ENCODE measurements around the gene SUSD5. TPM values are rescaled to one million over a fixed set of nuclear protein-coding genes. Genes with fewer than 3 reads are reported as not detected.

The SUSD5 gene
- total and polyA plus RNA-seq, 2 of the 4 experiments (the other 2 are of a cell fraction): 1.4 to 2.9 TPM

- H4K5ac ChIP-seq (ENCODE audit: low read depth, low read length): no peak overlapping the region
- no TSS peak for BruUV-seq (replicated peaks)
- no peaks in the 10 kb centered on the region for H4K20me1 ChIP-seq (ENCODE audit: insufficient read depth, low read length)
- H4K91ac ChIP-seq (ENCODE audit: insufficient read depth, low read depth, low read length): no peak overlapping the region
- no peak overlapping the region for H2BK20ac ChIP-seq (ENCODE audit: low read depth, low read length)
- no peak for ATAC-seq (ENCODE audit: low read depth)
- peaks cover 4% of the 10 kb centered on the region for H3K9me3 ChIP-seq (ENCODE audit: control insufficient read depth, insufficient read depth, low read length)
- no peak overlapping the region for H3K4ac ChIP-seq (ENCODE audit: low read depth, low read length)
- H2AK9ac ChIP-seq (replicated peaks; ENCODE audit: low read depth, low read length, poor library complexity): no peak overlapping the region
- intact Hi-C loops (cut with micrococcal nuclease): loop anchor here (2.0 kb wide), 1 partner anchor 30 kb away; no protein-coding TSS in a partner anchor
- TF ChIP-seq CEBPB (IDR thresholded peaks at IDR 0.05; ENCODE audit: low read depth, low read length) (no peak), SMC3 (IDR thresholded peaks at IDR 0.05; ENCODE audit: low read depth, low read length) (no peak), MAFK (IDR thresholded peaks at IDR 0.05; ENCODE audit: low read depth, low read length) (no peak), RFX5 (IDR thresholded peaks at IDR 0.05; ENCODE audit: low read depth, low read length) (no peak), BHLHE40 (IDR thresholded peaks at IDR 0.05; ENCODE audit: low read depth, low read length) (no peak), FOS (IDR thresholded peaks at IDR 0.05; ENCODE audit: low read depth, low read length) (no peak), RAD21 (IDR thresholded peaks at IDR 0.05; ENCODE audit: low read length) (no peak), MXI1 (IDR thresholded peaks at IDR 0.05; ENCODE audit: borderline replicate concordance, low read depth, low read length) (no peak), RCOR1 (IDR thresholded peaks at IDR 0.05; ENCODE audit: insufficient replicate concordance, low read length) (no peak)
- TF ChIP-seq, protein P1, sequence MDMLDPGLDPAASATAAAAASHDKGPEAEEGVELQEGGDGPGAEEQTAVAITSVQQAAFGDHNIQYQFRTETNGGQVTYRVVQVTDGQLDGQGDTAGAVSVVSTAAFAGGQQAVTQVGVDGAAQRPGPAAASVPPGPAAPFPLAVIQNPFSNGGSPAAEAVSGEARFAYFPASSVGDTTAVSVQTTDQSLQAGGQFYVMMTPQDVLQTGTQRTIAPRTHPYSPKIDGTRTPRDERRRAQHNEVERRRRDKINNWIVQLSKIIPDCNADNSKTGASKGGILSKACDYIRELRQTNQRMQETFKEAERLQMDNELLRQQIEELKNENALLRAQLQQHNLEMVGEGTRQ (IDR thresholded peaks at IDR 0.05; ENCODE audit: low read depth, low read length): no peak
- no peaks in the 10 kb centered on the region for H3K4me1 ChIP-seq (ENCODE audit: control insufficient read depth, insufficient read depth, low read length)
- H3K4me2 ChIP-seq (ENCODE audit: low read depth, low read length): no peak overlapping the region
- dilution Hi-C loops (cut with HindIII; ENCODE audit: low sequenced_read_pairs, unreplicated experiment): no loop called here
- CTCF ChIA-PET: no interaction called here
- H2BK5ac ChIP-seq (ENCODE audit: low read depth, low read length, poor library complexity, severe bottlenecking): no peak overlapping the region
- H3K36me3 ChIP-seq (ENCODE audit: control insufficient read depth, insufficient read depth, low read length): no peaks in the 10 kb centered on the region
- peaks cover 6% of the 10 kb centered on the region for H3K27me3 ChIP-seq (ENCODE audit: control insufficient read depth, insufficient read depth, low read length)
- DNase-seq: no peak
- H2AK5ac ChIP-seq (ENCODE audit: low read depth, low read length): no peak overlapping the region
- H3K4me3 ChIP-seq (ENCODE audit: insufficient read depth, low read depth, low read length): no peak overlapping the region
- no peak overlapping the region for H3K14ac ChIP-seq (replicated peaks; ENCODE audit: low read depth, low read length)
- H3K56ac ChIP-seq (ENCODE audit: extremely low read depth, insufficient read depth, low read length): no peak overlapping the region
- no peak overlapping the region for H3K9ac ChIP-seq (ENCODE audit: low read depth, low read length)
- no peak overlapping the region for H2AFZ ChIP-seq (replicated peaks; ENCODE audit: low read length, poor library complexity)
- H3K18ac ChIP-seq (ENCODE audit: low read depth, low read length): no peak overlapping the region
- H3K23ac ChIP-seq (ENCODE audit: low read depth, low read length): no peak overlapping the region
- H2BK120ac ChIP-seq (ENCODE audit: low read depth, low read length): no peak overlapping the region
- H2BK15ac ChIP-seq (ENCODE audit: low read depth, low read length): no peak overlapping the region
- POLR2A ChIA-PET (ENCODE audit: unreplicated experiment): no interaction called here
- no peaks in the 10 kb centered on the region for H3K9me1 ChIP-seq (ENCODE audit: insufficient read depth, low read length)
- WGBS, 2 experiments (ENCODE audit: extremely low coverage in 2 of 2, insufficient read length in 1 of 2): no CpG with 5 or more reads among the region's 1 CpG
- in situ Hi-C loops (cut with MboI; ENCODE audit: low sequenced_read_pairs): no loop called here
- H4K8ac ChIP-seq (ENCODE audit: low read depth in 2 of 2, low read length in 2 of 2): no peak overlapping the region
- H3K27ac ChIP-seq (ENCODE audit: insufficient read depth, low read length): no peak overlapping the region
- H3K79me1 ChIP-seq (ENCODE audit: low read depth in 1 of 2, low read length in 2 of 2): no peaks in the 10 kb centered on the region
These were observed 20.3 kb upstream of the SUSD5 start for GRCh38 chr3:33238923-33239322.

All from IMR-90 (cell line).